Esophagus squamous epithelium (tissue), 4 donors: ENCODE results near the gene ERCC2.

Experiments used
- CTCF ChIP-seq, 6 experiments: fragments of 450-650 bp in 4 of 6; fragments of 200-600 bp in 2 of 6; sonication (generic) in 2 of 6; IDR thresholded peaks; one replicate each; pipeline ENCODE4 v1.5.1; 2016 to 2019; ENCODE audit warnings: antibody characterized with exemption in 6 of 6, mild to moderate bottlenecking in 4 of 6, moderate library complexity in 4 of 6
- POLR2A ChIP-seq, 4 donors: fragments of 450-650 bp; IDR thresholded peaks; one replicate each; pipeline ENCODE4 v1.6.1; 2017; ENCODE audit warnings: antibody characterized with exemption in 4 of 4, mild to moderate bottlenecking in 4 of 4, moderate library complexity in 3 of 4

GRCh38 chr19:45408121-45408520, 37.7 kb upstream of the ERCC2 start:
- TF ChIP-seq CTCF (IDR thresholded peaks at IDR 0.05): no peak
- TF ChIP-seq POLR2A (IDR thresholded peaks at IDR 0.05): no peak
